Measurements from ENCODE around the gene DBP. TPM values are rescaled to one million over a fixed set of nuclear protein-coding genes. Genes with fewer than 3 reads are reported as not detected.

DBP gene
- total RNA-seq, 4 donors from 2014 or later = 2.4 to 20.1 (median 10.1) TPM

DNA sequence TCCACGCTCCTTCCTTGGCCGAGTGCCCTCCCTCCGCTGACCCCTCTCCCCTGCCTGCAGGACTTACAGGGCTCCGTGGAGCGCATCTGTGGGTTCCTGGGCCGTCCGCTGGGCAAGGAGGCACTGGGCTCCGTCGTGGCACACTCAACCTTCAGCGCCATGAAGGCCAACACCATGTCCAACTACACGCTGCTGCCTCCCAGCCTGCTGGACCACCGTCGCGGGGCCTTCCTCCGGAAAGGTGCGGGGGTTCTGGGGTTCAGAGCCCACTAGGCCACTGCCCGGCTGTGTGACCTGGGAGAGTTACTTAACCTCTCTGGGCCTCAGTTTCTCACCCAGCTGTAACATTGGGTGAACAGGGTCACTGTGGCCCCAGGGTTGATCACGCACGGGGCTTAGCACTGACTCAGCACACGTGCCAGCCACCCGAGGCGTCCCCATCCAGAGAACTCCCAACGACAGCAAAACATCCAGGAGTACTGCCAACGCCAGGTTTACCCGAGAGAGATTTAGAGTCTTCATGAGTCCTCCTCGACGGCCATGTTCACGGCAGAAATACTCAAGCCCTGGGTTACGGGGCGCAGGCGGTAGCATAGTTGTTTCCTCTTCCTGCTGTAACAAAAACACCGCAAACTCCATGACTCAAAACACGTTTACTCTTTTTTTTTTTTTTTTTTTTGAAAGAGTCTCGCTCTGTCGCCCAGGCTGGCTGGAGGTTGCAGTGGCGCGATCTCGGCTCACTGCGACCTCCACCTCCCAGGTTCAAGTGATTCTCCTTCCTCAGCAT, 40.3 kb downstream of the DBP start:
- WGBS, 2 donors = 81 to 82% methylated on average over 39 of the region's 39 CpGs
- no peak for DNase-seq (ENCODE audit: low spot score in 2 of 2)
- Histone ChIP-seq H3K27me3 (peaks cover 0 to 12% of the 10 kb centered on the region in 2 donors), H3K9me3 (no peaks in the 10 kb centered on the region), H3K4me3 (no peak overlapping the region), H3K27ac (no peak overlapping the region), H3K36me3 (no peaks in the 10 kb centered on the region), H3K4me1 (no peaks in the 10 kb centered on the region)
- no peak for TF ChIP-seq EP300 (IDR thresholded peaks at IDR 0.05)
- no peak for TF ChIP-seq POLR2A (IDR thresholded peaks at IDR 0.05)
- TF ChIP-seq, protein P1, sequence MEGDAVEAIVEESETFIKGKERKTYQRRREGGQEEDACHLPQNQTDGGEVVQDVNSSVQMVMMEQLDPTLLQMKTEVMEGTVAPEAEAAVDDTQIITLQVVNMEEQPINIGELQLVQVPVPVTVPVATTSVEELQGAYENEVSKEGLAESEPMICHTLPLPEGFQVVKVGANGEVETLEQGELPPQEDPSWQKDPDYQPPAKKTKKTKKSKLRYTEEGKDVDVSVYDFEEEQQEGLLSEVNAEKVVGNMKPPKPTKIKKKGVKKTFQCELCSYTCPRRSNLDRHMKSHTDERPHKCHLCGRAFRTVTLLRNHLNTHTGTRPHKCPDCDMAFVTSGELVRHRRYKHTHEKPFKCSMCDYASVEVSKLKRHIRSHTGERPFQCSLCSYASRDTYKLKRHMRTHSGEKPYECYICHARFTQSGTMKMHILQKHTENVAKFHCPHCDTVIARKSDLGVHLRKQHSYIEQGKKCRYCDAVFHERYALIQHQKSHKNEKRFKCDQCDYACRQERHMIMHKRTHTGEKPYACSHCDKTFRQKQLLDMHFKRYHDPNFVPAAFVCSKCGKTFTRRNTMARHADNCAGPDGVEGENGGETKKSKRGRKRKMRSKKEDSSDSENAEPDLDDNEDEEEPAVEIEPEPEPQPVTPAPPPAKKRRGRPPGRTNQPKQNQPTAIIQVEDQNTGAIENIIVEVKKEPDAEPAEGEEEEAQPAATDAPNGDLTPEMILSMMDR (IDR thresholded peaks at IDR 0.05) = no peak

DNA sequence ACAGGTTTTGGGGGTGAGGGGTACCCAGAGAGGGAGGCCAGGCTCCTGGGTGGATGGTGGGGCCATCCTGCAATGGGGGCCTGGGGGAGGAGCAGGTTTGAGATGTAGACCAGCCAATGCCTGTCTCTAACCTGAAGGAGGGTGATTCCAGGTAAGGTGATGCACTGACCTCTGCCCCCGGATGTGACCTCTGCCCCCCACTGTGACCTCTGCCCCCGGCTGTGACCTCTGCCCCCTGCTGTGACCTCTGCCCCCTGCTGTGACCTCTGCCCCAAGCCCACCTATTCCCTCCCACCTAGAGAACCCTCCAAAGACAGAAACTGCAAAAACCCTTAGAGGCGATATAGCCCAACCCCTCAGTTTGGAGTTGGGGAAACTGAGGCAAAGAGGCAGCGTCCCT, 40.9 kb downstream of the DBP start:
- no peak overlapping the region for H3K4me3 ChIP-seq

DNA sequence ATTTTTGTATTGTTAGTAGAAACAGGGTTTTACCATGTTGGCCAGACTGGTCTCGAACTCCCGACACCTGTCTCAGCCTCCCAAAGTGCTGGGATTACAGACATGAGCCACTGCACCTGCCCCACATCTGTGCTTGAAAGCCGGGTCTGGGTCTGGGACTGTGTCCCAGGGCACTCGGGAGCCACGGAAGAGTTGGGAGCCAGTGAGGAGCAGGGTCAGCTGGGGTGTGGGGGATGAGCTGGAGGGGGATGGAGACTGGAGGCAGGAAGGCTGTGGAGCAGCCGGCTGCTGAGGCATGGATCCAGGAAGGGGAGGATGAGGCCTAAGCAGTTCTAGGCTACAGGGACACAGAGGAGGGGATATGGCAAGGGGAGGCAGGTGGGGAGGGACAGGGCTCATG, 41.3 kb downstream of the DBP start:
- 70 to 72% methylated on average over 6 of the region's 6 CpGs for WGBS, 2 donors
- H3K9me3 ChIP-seq = no peaks in the 10 kb centered on the region
- DNase-seq (ENCODE audit: low spot score in 2 of 2) = no peak
- H3K4me3 ChIP-seq = no peak overlapping the region
- H3K4me1 ChIP-seq = no peaks in the 10 kb centered on the region
- H3K27ac ChIP-seq = no peak overlapping the region
- TF ChIP-seq EP300 (IDR thresholded peaks at IDR 0.05) = no peak
- no peak for TF ChIP-seq POLR2A (IDR thresholded peaks at IDR 0.05)
- TF ChIP-seq, protein P1 (IDR thresholded peaks at IDR 0.05) = no peak
- peaks cover 0 to 12% of the 10 kb centered on the region in 2 donors for H3K27me3 ChIP-seq
- H3K36me3 ChIP-seq = no peaks in the 10 kb centered on the region

More for the DNA sequence above, 40.9 kb downstream of the DBP start:
- peaks cover 0 to 12% of the 10 kb centered on the region in 2 donors for H3K27me3 ChIP-seq
- H3K4me1 ChIP-seq = no peaks in the 10 kb centered on the region
- no peak for DNase-seq (ENCODE audit: low spot score in 2 of 2)
- 77 to 92% methylated on average over 3 of the region's 4 CpGs for WGBS, 2 donors
- H3K27ac ChIP-seq = no peak overlapping the region
- TF ChIP-seq POLR2A (IDR thresholded peaks at IDR 0.05) = no peak
- TF ChIP-seq, protein P1 (IDR thresholded peaks at IDR 0.05) = no peak
- TF ChIP-seq EP300 (IDR thresholded peaks at IDR 0.05) = no peak
- H3K36me3 ChIP-seq = no peaks in the 10 kb centered on the region
- no peaks in the 10 kb centered on the region for H3K9me3 ChIP-seq

DNA sequence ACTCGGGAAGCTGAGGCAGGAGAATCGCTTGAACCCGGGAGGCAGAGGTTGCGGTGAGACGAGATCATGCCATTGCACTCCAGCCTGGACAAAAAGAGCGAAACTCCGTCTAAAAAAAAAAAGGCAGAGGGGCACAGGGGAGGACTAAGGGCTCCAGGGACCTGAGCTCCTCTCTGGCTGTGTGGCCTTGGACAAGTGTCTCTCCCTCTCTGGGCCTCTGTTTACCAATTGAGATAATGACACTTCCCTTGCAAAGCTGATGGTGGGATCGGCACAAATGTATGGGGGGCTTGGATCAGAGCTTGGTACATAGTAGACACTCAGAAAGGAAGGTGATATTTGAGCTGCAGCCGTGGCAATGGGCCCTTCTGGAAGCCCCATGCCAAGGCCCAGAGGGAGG, 42.0 kb downstream of the DBP start:
- no peak for DNase-seq (ENCODE audit: low spot score in 2 of 2)

DNA sequence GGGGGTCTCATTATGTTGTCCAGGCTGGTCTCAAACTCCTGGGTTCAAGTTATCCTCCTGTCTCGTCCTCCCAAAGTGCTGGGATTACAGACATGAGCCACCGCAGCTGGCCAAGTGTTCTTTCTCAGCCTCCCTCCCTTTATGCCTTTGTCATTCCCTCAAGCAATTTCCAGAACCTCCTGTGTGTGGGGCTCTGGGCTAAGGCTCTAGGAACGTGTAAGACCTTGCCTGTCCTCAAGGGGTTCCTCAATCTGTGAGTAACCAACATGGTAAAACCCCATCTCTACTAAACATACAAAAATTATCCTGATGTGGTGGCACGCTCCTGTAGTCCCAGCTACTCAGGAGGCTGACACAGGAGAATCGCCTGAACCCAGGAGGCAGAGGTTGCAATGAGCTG, 46.2 kb downstream of the DBP start:
- H3K4me3 ChIP-seq = no peak overlapping the region
- TF ChIP-seq EP300 (IDR thresholded peaks at IDR 0.05) = no peak
- TF ChIP-seq POLR2A (IDR thresholded peaks at IDR 0.05) = no peak
- TF ChIP-seq, protein P1 (IDR thresholded peaks at IDR 0.05) = no peak
- no peaks in the 10 kb centered on the region for H3K9me3 ChIP-seq
- no peaks in the 10 kb centered on the region for H3K36me3 ChIP-seq
- WGBS, 2 donors = 77 to 82% methylated on average over 5 of the region's 5 CpGs
- H3K4me1 ChIP-seq = peaks cover 0 to 10% (median 0%) of the 10 kb centered on the region in 4 donors
- no peaks in the 10 kb centered on the region for H3K27me3 ChIP-seq
- DNase-seq (ENCODE audit: low spot score in 2 of 2) = no peak
- H3K27ac ChIP-seq = no peak overlapping the region

More for the DNA sequence above, 42.0 kb downstream of the DBP start:
- H3K27me3 ChIP-seq = peaks cover 0 to 12% of the 10 kb centered on the region in 2 donors
- TF ChIP-seq, protein P1 (IDR thresholded peaks at IDR 0.05) = no peak
- TF ChIP-seq POLR2A (IDR thresholded peaks at IDR 0.05) (no peak), EP300 (IDR thresholded peaks at IDR 0.05) (no peak)
- H3K4me1 ChIP-seq = no peaks in the 10 kb centered on the region
- no peaks in the 10 kb centered on the region for H3K9me3 ChIP-seq
- H3K4me3 ChIP-seq = no peak overlapping the region
- no peaks in the 10 kb centered on the region for H3K36me3 ChIP-seq
- no peak overlapping the region for H3K27ac ChIP-seq
- WGBS, 2 donors = 90 to 93% methylated on average over 9 of the region's 9 CpGs
